Subcutaneous abdominal adipose tissue (tissue), 5 donors: Measurements from ENCODE around the gene LYG1.
"Not testable (repeated sequence)": the region's sequence is repeated elsewhere in the genome, so short reads cannot be mapped to it uniquely, and the experiment has no call there.

Experiments
- H3K27ac ChIP-seq: one replicate; pipeline ENCODE4 v1.7.0; 2013; ENCODE audit warnings: low read depth, mild to moderate bottlenecking, inconsistent platforms, low read length, moderate library complexity
- H3K27me3 ChIP-seq, 5 donors: one replicate each; pipeline ENCODE4 v1.7.0; 2013; ENCODE audit warnings: low read length in 5 of 5, inconsistent platforms in 1 of 5; ENCODE audit not compliant: control insufficient read depth in 5 of 5, insufficient read depth in 4 of 5
- H3K36me3 ChIP-seq, 5 donors: one replicate each; pipeline ENCODE4 v1.7.0; 2013; ENCODE audit warnings: low read length in 5 of 5; ENCODE audit not compliant: control insufficient read depth in 5 of 5, insufficient read depth in 5 of 5
- H3K4me1 ChIP-seq, 5 donors: one replicate each; pipeline ENCODE4 v1.7.0; 2013; ENCODE audit warnings: low read length in 5 of 5, mild to moderate bottlenecking in 3 of 5, moderate library complexity in 1 of 5; ENCODE audit not compliant: control insufficient read depth in 5 of 5, insufficient read depth in 5 of 5
- H3K4me3 ChIP-seq, 5 donors: one replicate each; pipeline ENCODE4 v1.7.0; 2013; ENCODE audit warnings: low read length in 5 of 5, low read depth in 1 of 5
- H3K9ac ChIP-seq, 5 donors: one replicate each; pipeline ENCODE4 v1.7.0; 2013; ENCODE audit warnings: low read length in 5 of 5, mild to moderate bottlenecking in 4 of 5, moderate library complexity in 3 of 5
- H3K9me3 ChIP-seq, 5 donors: one replicate each; pipeline ENCODE4 v1.7.0; 2013; ENCODE audit warnings: low read length in 5 of 5; ENCODE audit not compliant: control insufficient read depth in 5 of 5
- donor health status: healthy.
- donor health status: healthy.
- donor health status: healthy.
- donor health status: healthy.
- donor health status: healthy.

Gene LYG1

GRCh38 chr2:99335911-99336803 is 35.2 kb upstream of the LYG1 start, which contains the start of gene TXNDC9:
TXNDC9 (minus strand) TSS chr2:99336333; CDS start chr2:99333210, 3,123 bp downstream.
- peak within 1 kb of the TSS; percentile 99 for H3K27ac ChIP-seq
- peak within 1 kb of the TSS; percentile 96 to 100 (median 99) for H3K4me3 ChIP-seq
- H3K36me3 ChIP-seq: peaks cover 8 to 19% (median 16%) of the 10 kb centered on the region in 5 donors
- H3K9me3 ChIP-seq: no peaks in the 10 kb centered on the region
- peaks cover 13 to 32% (median 28%) of the 10 kb centered on the region in 5 donors for H3K4me1 ChIP-seq
- H3K9ac ChIP-seq: peak within 1 kb of the TSS; percentile 82 to 97 (median 96)
- H3K27me3 ChIP-seq: no peaks in the 10 kb centered on the region

- no peak overlapping the region for H3K4me3 ChIP-seq
- no peak overlapping the region for H3K27ac ChIP-seq
- H3K4me1 ChIP-seq: no peaks in the 10 kb centered on the region
- no peaks in the 10 kb centered on the region for H3K9me3 ChIP-seq
- no peaks in the 10 kb centered on the region for H3K27me3 ChIP-seq
- H3K36me3 ChIP-seq: peaks cover 22 to 85% (median 58%) of the 10 kb centered on the region in 5 donors
- H3K9ac ChIP-seq: no peak overlapping the region
These were observed 24.4 kb upstream of the LYG1 start for GRCh38 chr2:99325384-99325783.

- not testable (repeated sequence) for H3K9ac ChIP-seq, H3K27me3 ChIP-seq, H3K9me3 ChIP-seq, H3K4me1 ChIP-seq, H3K4me3 ChIP-seq, H3K27ac ChIP-seq
- H3K36me3 ChIP-seq: peaks cover 22 to 55% (median 34%) of the 10 kb centered on the region in 5 donors
These were observed 16.8 kb upstream of the LYG1 start for GRCh38 chr2:99317873-99318200.

- Histone ChIP-seq H3K9me3 (peaks cover 0 to 4% (median 0%) of the 10 kb centered on the region in 5 donors), H3K4me1 (no peaks in the 10 kb centered on the region), H3K4me3 (no peak overlapping the region), H3K36me3 (peaks cover 20 to 50% (median 32%) of the 10 kb centered on the region in 5 donors), H3K9ac (no peak overlapping the region), H3K27me3 (no peaks in the 10 kb centered on the region), H3K27ac (no peak overlapping the region)
These were observed 16.3 kb upstream of the LYG1 start for GRCh38 chr2:99317161-99317872.

GRCh38 chr2:99299580-99299979 is 1.4 kb downstream of the LYG1 start:
- Histone ChIP-seq H3K36me3 (peaks cover 0 to 17% (median 5%) of the 10 kb centered on the region in 5 donors), H3K9me3 (no peaks in the 10 kb centered on the region), H3K4me1 (no peaks in the 10 kb centered on the region), H3K27me3 (no peaks in the 10 kb centered on the region), H3K27ac (no peak overlapping the region), H3K4me3 (no peak overlapping the region), H3K9ac (no peak overlapping the region)

GRCh38 chr2:99297994-99298393 is 3.0 kb downstream of the LYG1 start:
- Histone ChIP-seq H3K27me3 (no peaks in the 10 kb centered on the region), H3K9ac (no peak overlapping the region), H3K4me1 (no peaks in the 10 kb centered on the region)

DNA sequence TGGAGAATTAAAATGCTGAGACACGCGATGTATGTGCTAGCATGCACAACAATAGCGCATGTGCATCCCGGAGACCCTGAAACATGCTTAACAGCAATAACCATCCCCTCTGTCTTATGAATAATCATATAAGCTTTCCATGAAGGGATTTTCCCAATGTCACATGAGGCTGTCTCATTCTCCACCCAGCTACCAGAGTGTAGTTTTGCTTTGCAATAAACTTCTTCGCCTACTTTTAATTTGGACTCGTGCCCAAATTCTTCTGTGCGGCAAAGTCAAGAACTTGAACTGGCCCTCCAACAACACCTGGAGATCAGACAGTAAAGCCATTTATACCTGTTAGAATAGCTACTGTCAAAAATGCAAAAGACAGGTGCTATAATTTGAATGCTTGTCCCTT is 15.5 kb downstream of the LYG1 start:
- H3K4me3 ChIP-seq: no peak overlapping the region
- H3K9me3 ChIP-seq: peaks cover 0 to 7% (median 2%) of the 10 kb centered on the region in 5 donors
- H3K4me1 ChIP-seq: no peaks in the 10 kb centered on the region
- H3K36me3 ChIP-seq: peaks cover 0 to 11% (median 7%) of the 10 kb centered on the region in 5 donors
- H3K9ac ChIP-seq: no peak overlapping the region
- no peaks in the 10 kb centered on the region for H3K27me3 ChIP-seq
- H3K27ac ChIP-seq: no peak overlapping the region

More at GRCh38 chr2:99297994-99298393, 3.0 kb downstream of the LYG1 start:
- Histone ChIP-seq H3K9me3 (no peaks in the 10 kb centered on the region), H3K36me3 (peaks cover 0 to 8% (median 5%) of the 10 kb centered on the region in 5 donors), H3K4me3 (no peak overlapping the region), H3K27ac (no peak overlapping the region)

- Histone ChIP-seq H3K36me3 (peaks cover 0 to 11% (median 7%) of the 10 kb centered on the region in 5 donors), H3K27ac (no peak overlapping the region), H3K9me3 (peaks cover 3 to 14% (median 9%) of the 10 kb centered on the region in 5 donors), H3K4me3 (no peak overlapping the region), H3K9ac (no peak overlapping the region), H3K4me1 (no peaks in the 10 kb centered on the region), H3K27me3 (no peaks in the 10 kb centered on the region)
These were observed 20.9 kb downstream of the LYG1 start for GRCh38 chr2:99279969-99280695.

GRCh38 chr2:99278793-99279291 is 22.2 kb downstream of the LYG1 start:
- Histone ChIP-seq H3K27me3 (no peaks in the 10 kb centered on the region), H3K9ac (no peak overlapping the region), H3K4me1 (no peaks in the 10 kb centered on the region), H3K27ac (no peak overlapping the region), H3K9me3 (peaks cover 3 to 14% (median 9%) of the 10 kb centered on the region in 5 donors), H3K36me3 (peaks cover 0 to 7% (median 2%) of the 10 kb centered on the region in 5 donors), H3K4me3 (no peak overlapping the region)
